Panc1 (cell line): ENCODE data around the gene MIER2. TPM values are rescaled to one million over a fixed set of nuclear protein-coding genes. Genes with fewer than 3 reads are reported as not detected.

Source experiments
- ATAC-seq: fragments of 200-7000 bp; cut with Tn5 transposase; 2 replicates; pipeline ENCODE4 v1.9.1; 2020; ENCODE audit warnings: mild to moderate bottlenecking, moderate library complexity
- BruUV-seq: library from RNA; stranded (reverse); fragments of 400-500 nt; replicated peaks from 2 replicates; lab custom pipeline; 2021; lab: Mats Ljungman, UMichigan
- CTCF ChIA-PET: fragments of 300-600 bp; sonication (Branson Sonifier 250); formaldehyde crosslinking; loops from one replicate; lab custom pipeline; 2022; ENCODE audit warnings: antibody characterized with exemption; lab: Charles Lee
- POLR2A ChIA-PET: fragments of 300-600 bp; sonication (Branson Sonifier 250); formaldehyde crosslinking; loops from one replicate; lab custom pipeline; 2022; ENCODE audit warnings: antibody characterized with exemption; lab: Charles Lee
- DNase-seq: peaks from one replicate; pipeline ENCODE4 v3.0.0-alpha.2; 2010; ENCODE audit warnings: low read depth, low spot score
- H3K27ac ChIP-seq: 2 replicates; pipeline ENCODE4 v1.5.1; 2011; ENCODE audit warnings: mild to moderate bottlenecking, low read length, inconsistent platforms
- H3K27me3 ChIP-seq: fragments of 200-500 bp; sonication (Bioruptor generic); 2 replicates; pipeline ENCODE4 v1.6.0; 2014; ENCODE audit warnings: low read length, inconsistent platforms; ENCODE audit not compliant: control insufficient read depth, insufficient read depth
- H3K36me3 ChIP-seq: fragments of 200-500 bp; sonication (Bioruptor generic); 2 replicates; pipeline ENCODE4 v1.5.1; 2014; ENCODE audit warnings: inconsistent platforms, mild to moderate bottlenecking, low read length, moderate library complexity; ENCODE audit not compliant: control insufficient read depth, insufficient read depth
- H3K4me1 ChIP-seq: 2 replicates; pipeline ENCODE4 v1.5.1; 2011; ENCODE audit warnings: inconsistent platforms, mild to moderate bottlenecking, low read length, moderate library complexity; ENCODE audit not compliant: control insufficient read depth, insufficient read depth
- H3K4me3 ChIP-seq, 2 experiments: 2 replicates each; pipeline ENCODE4 v1.5.1; 2011 to 2012; ENCODE audit warnings: low read depth in 2 of 2, low read length in 2 of 2, mild to moderate bottlenecking in 2 of 2, inconsistent platforms in 1 of 2, moderate library complexity in 1 of 2
- H3K9me3 ChIP-seq: fragments of 200-500 bp; sonication (Bioruptor generic); 2 replicates; pipeline ENCODE4 v1.5.1; 2014; ENCODE audit warnings: low read depth, mild to moderate bottlenecking, inconsistent platforms, low read length, moderate library complexity; ENCODE audit not compliant: control insufficient read depth, insufficient read depth
- CTCF ChIP-seq: fragments of 450-650 bp; IDR thresholded peaks from 2 replicates; pipeline ENCODE4 v1.5.1; 2017; ENCODE audit warnings: mild to moderate bottlenecking
- POLR2AphosphoS5 ChIP-seq: IDR thresholded peaks from 2 replicates; pipeline ENCODE4 v1.6.1; 2012; ENCODE audit warnings: mild to moderate bottlenecking, low read depth, low read length, moderate library complexity
- REST ChIP-seq, 2 experiments: IDR thresholded peaks; 2 replicates each; pipeline ENCODE4 v1.6.1; 2011 to 2012; ENCODE audit warnings: low read depth in 2 of 2, control low read depth in 1 of 2, low read length in 1 of 2, mild to moderate bottlenecking in 1 of 2, moderate library complexity in 1 of 2; ENCODE audit not compliant: insufficient read depth in 1 of 2
- SIN3A ChIP-seq: IDR thresholded peaks from 2 replicates; pipeline ENCODE4 v1.6.1; 2012; ENCODE audit warnings: low read depth, mild to moderate bottlenecking, low read length, moderate library complexity, borderline replicate concordance; ENCODE audit not compliant: insufficient read depth
- TCF7L2 ChIP-seq: IDR thresholded peaks from 2 replicates; pipeline ENCODE4 v1.6.1; 2011; ENCODE audit warnings: mild to moderate bottlenecking, low read depth, low read length, inconsistent platforms
- in situ Hi-C: cut with HindIII; loops from 2 replicates; pipeline ENCODE4 v1.10.0; 2016; ENCODE audit warnings: low sequenced_read_pairs, low pct_unique_long_range_greater_than_20kb
- intact Hi-C: fragments of 100-400 bp; cut with micrococcal nuclease; formaldehyde crosslinking; loops from one replicate; pipeline ENCODE4 v1.10.0; 2022; ENCODE audit not compliant: unreplicated experiment
- total RNA-seq: library from RNA; stranded (reverse); gene quantifications from one replicate; pipeline ENCODE4 v1.2.1, GENCODE V29; 2021; ENCODE audit not compliant: unreplicated experiment

The MIER2 gene
- total RNA-seq, 1 experiment from 2014 or later: 32.1 TPM

- Histone ChIP-seq H3K27ac (no peak overlapping the region), H3K36me3 (no peaks in the 10 kb centered on the region), H3K4me1 (no peaks in the 10 kb centered on the region), H3K9me3 (no peaks in the 10 kb centered on the region), H3K27me3 (no peaks in the 10 kb centered on the region), H3K4me3 (no peak overlapping the region)
- DNase-seq (no peak), ATAC-seq (no peak)
- CTCF ChIA-PET: no interaction called here
- BruUV-seq: no TSS peak
- POLR2A ChIA-PET: no interaction called here
- intact Hi-C loops (no loop called here), in situ Hi-C loops (no loop called here)
- TF ChIP-seq POLR2AphosphoS5: no peak
- TF ChIP-seq REST (IDR thresholded peaks at IDR 0.05; ENCODE audit: insufficient read depth in 1 of 2, low read depth in 2 of 2, low read length in 1 of 2): no peak
- TF ChIP-seq TCF7L2: no peak
- TF ChIP-seq CTCF: no peak
- no peak for TF ChIP-seq SIN3A
These were observed 31.2 kb downstream of the MIER2 start for GRCh38 chr19:313169-313987.

GRCh38 chr19:311813-312261 lies 32.8 kb downstream of the MIER2 start:
- in situ Hi-C loops: no loop called here
- POLR2A ChIA-PET: no interaction called here
- CTCF ChIA-PET: no interaction called here
- ATAC-seq (no peak), DNase-seq (no peak)
- Histone ChIP-seq H3K4me3 (no peak overlapping the region), H3K36me3 (no peaks in the 10 kb centered on the region; the same call in 1 of the 2 replicates), H3K9me3 (no peaks in the 10 kb centered on the region), H3K27me3 (no peaks in the 10 kb centered on the region), H3K27ac (no peak overlapping the region), H3K4me1 (no peaks in the 10 kb centered on the region)
- BruUV-seq: no TSS peak
- TF ChIP-seq CTCF: no peak
- no peak for TF ChIP-seq SIN3A
- no peak for TF ChIP-seq REST (IDR thresholded peaks at IDR 0.05; ENCODE audit: insufficient read depth in 1 of 2, low read depth in 2 of 2, low read length in 1 of 2)
- TF ChIP-seq POLR2AphosphoS5: no peak
- TF ChIP-seq TCF7L2: no peak
- intact Hi-C loops: no loop called here
